NT2/D1 (cell line): Measurements from ENCODE around the gene VAMP1.
"Not testable (repeated sequence)": the region's sequence is repeated elsewhere in the genome, so short reads cannot be mapped to it uniquely, and the experiment has no call there.

Experiments
- DNase-seq: peaks from one replicate; pipeline ENCODE4 v3.0.0-alpha.2; 2011; ENCODE audit warnings: low read depth, low spot score
- H3K27me3 ChIP-seq: 2 replicates; pipeline ENCODE4 v1.6.0; 2011; ENCODE audit warnings: mild to moderate bottlenecking; ENCODE audit not compliant: insufficient read length, insufficient read depth
- H3K36me3 ChIP-seq: 2 replicates; pipeline ENCODE4 v1.6.1; 2011; ENCODE audit warnings: mild to moderate bottlenecking, low read length, mixed read lengths; ENCODE audit not compliant: insufficient read depth, insufficient read length
- H3K4me1 ChIP-seq: 2 replicates; pipeline ENCODE4 v1.5.1; 2011; ENCODE audit not compliant: insufficient read depth, insufficient read length
- H3K4me3 ChIP-seq: 2 replicates; pipeline ENCODE4 v1.5.1; 2011; ENCODE audit warnings: low read depth; ENCODE audit not compliant: insufficient read length
- H3K9ac ChIP-seq: 2 replicates; pipeline ENCODE4 v1.6.0; 2011; ENCODE audit warnings: low read depth; ENCODE audit not compliant: insufficient read length
- H3K9me3 ChIP-seq: 2 replicates; pipeline ENCODE4 v1.5.1; 2011; ENCODE audit warnings: mild to moderate bottlenecking, low read length; ENCODE audit not compliant: insufficient read depth
- SUZ12 ChIP-seq: IDR thresholded peaks from 2 replicates; pipeline ENCODE4 v1.6.1; 2011; ENCODE audit not compliant: insufficient read length, insufficient read depth; ENCODE audit errors: extremely low read depth
- YY1 ChIP-seq: IDR thresholded peaks from 2 replicates; pipeline ENCODE4 v1.6.1; 2011; ENCODE audit not compliant: insufficient read length, insufficient read depth
- ZNF274 ChIP-seq: IDR thresholded peaks from 2 replicates; pipeline ENCODE4 v1.6.1; 2011; ENCODE audit warnings: mild to moderate bottlenecking, low read depth, low read length

VAMP1 gene

GRCh38 chr12:6494258-6494743 is 23.8 kb upstream of the VAMP1 start:
- TF ChIP-seq ZNF274 (no peak), SUZ12 (no peak), YY1 (no peak)
- Histone ChIP-seq H3K4me3 (peak overlapping the region; percentile 98), H3K36me3 (peaks cover 69% of the 10 kb centered on the region), H3K27me3 (no peaks in the 10 kb centered on the region), H3K9ac (peak overlapping the region; percentile 71), H3K4me1 (no peaks in the 10 kb centered on the region), H3K9me3 (no peaks in the 10 kb centered on the region)
- no peak for DNase-seq

GRCh38 chr12:6493497-6494257 is 23.2 kb upstream of the VAMP1 start, which contains the start of gene NCAPD2:
TSS of gene NCAPD2 (plus strand) at chr12:6494102. CDS start at chr12:6495099, 997 bp downstream.
- no peaks in the 10 kb centered on the region for H3K9me3 ChIP-seq
- DNase-seq, result peak; percentile 100
- H3K36me3 ChIP-seq, result peaks cover 62% of the 10 kb centered on the region
- peaks cover 3% of the 10 kb centered on the region for H3K4me1 ChIP-seq
- peak within 1 kb of the TSS; percentile 98 for H3K4me3 ChIP-seq
- TF ChIP-seq YY1, result no peak
- TF ChIP-seq SUZ12, result no peak
- no peak for TF ChIP-seq ZNF274
- H3K9ac ChIP-seq, result peak within 1 kb of the TSS; percentile 97
- H3K27me3 ChIP-seq, result no peaks in the 10 kb centered on the region

- Histone ChIP-seq H3K36me3 (peaks cover 55% of the 10 kb centered on the region), H3K9ac (peak within 1 kb of the TSS; percentile 97), H3K4me3 (peak within 1 kb of the TSS; percentile 98), H3K4me1 (peaks cover 3% of the 10 kb centered on the region), H3K9me3 (no peaks in the 10 kb centered on the region), H3K27me3 (no peaks in the 10 kb centered on the region)
- peak; percentile 100 for DNase-seq
- TF ChIP-seq ZNF274 (no peak), SUZ12 (no peak), YY1 (peak; percentile 81)
Measured at GRCh38 chr12:6492838-6493496, 22.5 kb upstream of the VAMP1 start, which contains the start of gene MRPL51. TSS of gene MRPL51 (minus strand) at chr12:6493262. CDS start at chr12:6493136, 126 bp downstream.

- H3K36me3 ChIP-seq, result peaks cover 35% of the 10 kb centered on the region
- not testable (repeated sequence) for DNase-seq, H3K9ac ChIP-seq, H3K4me3 ChIP-seq, H3K27me3 ChIP-seq, H3K4me1 ChIP-seq, H3K9me3 ChIP-seq
Measured at GRCh38 chr12:6490673-6491072, 20.2 kb upstream of the VAMP1 start.

- no peak for DNase-seq
- Histone ChIP-seq H3K36me3 (peaks cover 26% of the 10 kb centered on the region), H3K9ac (no peak overlapping the region), H3K27me3 (no peaks in the 10 kb centered on the region), H3K4me1 (peaks cover 3% of the 10 kb centered on the region), H3K9me3 (no peaks in the 10 kb centered on the region), H3K4me3 (no peak overlapping the region)
- TF ChIP-seq SUZ12, result no peak
- TF ChIP-seq YY1, result no peak
- no peak for TF ChIP-seq ZNF274
Measured at GRCh38 chr12:6489449-6489848, 19.0 kb upstream of the VAMP1 start.

- no peaks in the 10 kb centered on the region for H3K9me3 ChIP-seq
- DNase-seq, result no peak
- H3K4me3 ChIP-seq, result no peak overlapping the region
- H3K36me3 ChIP-seq, result peaks cover 26% of the 10 kb centered on the region
- TF ChIP-seq YY1, result no peak
- no peak overlapping the region for H3K9ac ChIP-seq
- H3K27me3 ChIP-seq, result no peaks in the 10 kb centered on the region
- peaks cover 3% of the 10 kb centered on the region for H3K4me1 ChIP-seq
Measured at GRCh38 chr12:6488240-6488639, 17.8 kb upstream of the VAMP1 start.

GRCh38 chr12:6478416-6478815 is 7.9 kb upstream of the VAMP1 start:
- no peaks in the 10 kb centered on the region for H3K4me1 ChIP-seq
- TF ChIP-seq YY1 (no peak), SUZ12 (no peak), ZNF274 (no peak)

GRCh38 chr12:6477601-6478377 is 7.3 kb upstream of the VAMP1 start:
- peaks cover 19% of the 10 kb centered on the region for H3K9me3 ChIP-seq
- not testable (repeated sequence) for H3K4me1 ChIP-seq, DNase-seq, H3K36me3 ChIP-seq, H3K4me3 ChIP-seq, H3K27me3 ChIP-seq, H3K9ac ChIP-seq

More at GRCh38 chr12:6478416-6478815, 7.9 kb upstream of the VAMP1 start:
- H3K27me3 ChIP-seq, result no peaks in the 10 kb centered on the region
- no peak overlapping the region for H3K9ac ChIP-seq
- H3K9me3 ChIP-seq, result peaks cover 19% of the 10 kb centered on the region
- no peaks in the 10 kb centered on the region for H3K36me3 ChIP-seq
- H3K4me3 ChIP-seq, result no peak overlapping the region
- no peak for DNase-seq
